Thyroid gland (tissue), 4 donors: ENCODE data around the gene SPOP. TPM values are rescaled to one million over a fixed set of nuclear protein-coding genes. Genes with fewer than 3 reads are reported as not detected.
"Not testable (repeated sequence)": the region's sequence is repeated elsewhere in the genome, so short reads cannot be mapped to it uniquely, and the experiment has no call there.

ENCODE experiments used
- DNase-seq, 2 donors: peaks; one replicate each; pipeline ENCODE4 v3.0.0-alpha.2; 2019
- H3K27ac ChIP-seq, 3 donors: fragments of 200-600 bp; sonication (generic); 1 replicate in 2 of 3; 2 replicates in 1 of 3; pipeline ENCODE4 v1.5.1; 2016 to 2019; ENCODE audit warnings: mild to moderate bottlenecking in 1 of 3, moderate library complexity in 1 of 3
- H3K27me3 ChIP-seq: fragments of 200-600 bp; sonication (generic); one replicate; pipeline ENCODE4 v1.5.1; 2019
- H3K36me3 ChIP-seq, 2 donors: fragments of 200-600 bp; sonication (generic); one replicate each; pipeline ENCODE4 v1.5.1; 2016 to 2019
- H3K4me1 ChIP-seq, 2 donors: fragments of 200-600 bp; sonication (generic); one replicate each; pipeline ENCODE4 v1.5.1; 2017 to 2019
- H3K4me3 ChIP-seq, 3 donors: fragments of 200-600 bp; sonication (generic); replicated peaks in 1 of 3; 1 replicate in 2 of 3; 2 replicates in 1 of 3; pipeline ENCODE4 v1.5.1; 2016; ENCODE audit warnings: mild to moderate bottlenecking in 1 of 3
- H3K9me3 ChIP-seq: fragments of 200-600 bp; sonication (generic); one replicate; pipeline ENCODE4 v1.5.1; 2017
- CTCF ChIP-seq, 6 experiments: fragments of 200-600 bp in 3 of 6; fragments of 450-650 bp in 3 of 6; sonication (generic) in 3 of 6; IDR thresholded peaks; one replicate each; pipeline ENCODE4 v1.5.1; 2016 to 2019; ENCODE audit warnings: antibody characterized with exemption in 6 of 6, mild to moderate bottlenecking in 2 of 6, inconsistent platforms in 1 of 6, moderate library complexity in 1 of 6
- POLR2A ChIP-seq, 2 donors: fragments of 450-650 bp; IDR thresholded peaks; one replicate each; pipeline ENCODE4 v1.6.1; 2017; ENCODE audit warnings: antibody characterized with exemption in 2 of 2, mild to moderate bottlenecking in 2 of 2, moderate library complexity in 1 of 2
- WGBS, 2 donors: methylation state at CpG; one replicate each; pipeline ENCODE4 v1.1.5; 2017; 5-methylcytosine and 5-hydroxymethylcytosine counted together
- intact Hi-C: fragments of 100-400 bp; cut with DNase I; formaldehyde crosslinking; loops from one replicate; pipeline ENCODE4 v1.15.1; 2023
- total RNA-seq, 4 donors: library from RNA; depleted of rRNA; stranded (reverse); fragments of >200 nt; gene quantifications; one replicate each; pipeline ENCODE4 v1.2.3, GENCODE V29; 2016

Gene SPOP
- total RNA-seq, 4 donors from 2014 or later: 78.5 to 86.4 (median 81.6) TPM

- peaks cover 26 to 32% of the 10 kb centered on the region in 2 donors for H3K4me1 ChIP-seq
- H3K27ac ChIP-seq: no peak overlapping the region
- no peaks in the 10 kb centered on the region for H3K36me3 ChIP-seq
Observed at GRCh38 chr17:49674507-49674906, 3.4 kb downstream of the SPOP start.

GRCh38 chr17:49673679-49674078, 4.2 kb downstream of the SPOP start:
- 82 to 95% methylated on average over 6 of the region's 6 CpGs for WGBS, 2 donors
- H3K9me3 ChIP-seq, H3K27me3 ChIP-seq, H3K4me3 ChIP-seq, DNase-seq, H3K36me3 ChIP-seq, H3K27ac ChIP-seq, intact Hi-C loops: not testable (repeated sequence)
- H3K4me1 ChIP-seq: peaks cover 26 to 32% of the 10 kb centered on the region in 2 donors

More at GRCh38 chr17:49674507-49674906, 3.4 kb downstream of the SPOP start:
- no peak overlapping the region for H3K4me3 ChIP-seq
- no peak for TF ChIP-seq CTCF (IDR thresholded peaks at IDR 0.05)
- no peak for TF ChIP-seq POLR2A (IDR thresholded peaks at IDR 0.05)
- no peak for DNase-seq
- intact Hi-C loops: no loop called here
- no peaks in the 10 kb centered on the region for H3K27me3 ChIP-seq
- no peaks in the 10 kb centered on the region for H3K9me3 ChIP-seq

DNA sequence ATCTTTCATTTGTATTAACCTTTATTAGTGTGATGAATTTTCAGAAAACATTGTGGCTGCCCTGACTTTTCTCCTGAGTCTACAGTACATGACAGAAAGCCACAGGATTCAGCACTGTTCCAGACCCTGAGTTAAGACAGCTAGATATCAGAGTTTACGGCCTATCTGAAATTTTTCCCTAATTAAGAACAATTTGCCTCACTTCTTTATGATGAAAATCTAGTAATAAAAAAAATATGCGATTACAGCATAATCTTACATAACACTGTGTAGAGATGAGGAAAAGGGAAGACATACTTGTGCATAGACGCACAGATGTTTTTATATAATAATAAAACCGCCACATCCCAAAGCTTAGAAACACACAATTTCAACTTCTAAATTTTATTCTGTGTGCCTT, 7.3 kb downstream of the SPOP start:
- H3K9me3 ChIP-seq: no peaks in the 10 kb centered on the region
- intact Hi-C loops: no loop called here
- no peaks in the 10 kb centered on the region for H3K36me3 ChIP-seq
- no peak for TF ChIP-seq POLR2A (IDR thresholded peaks at IDR 0.05)
- no peak for TF ChIP-seq CTCF (IDR thresholded peaks at IDR 0.05)
- 85 to 92% methylated on average over 4 of the region's 4 CpGs for WGBS, 2 donors
- H3K4me3 ChIP-seq: no peak overlapping the region
- no peak for DNase-seq
- no peaks in the 10 kb centered on the region for H3K27me3 ChIP-seq
- peaks cover 10 to 25% of the 10 kb centered on the region in 2 donors for H3K4me1 ChIP-seq
- H3K27ac ChIP-seq: no peak overlapping the region

DNA sequence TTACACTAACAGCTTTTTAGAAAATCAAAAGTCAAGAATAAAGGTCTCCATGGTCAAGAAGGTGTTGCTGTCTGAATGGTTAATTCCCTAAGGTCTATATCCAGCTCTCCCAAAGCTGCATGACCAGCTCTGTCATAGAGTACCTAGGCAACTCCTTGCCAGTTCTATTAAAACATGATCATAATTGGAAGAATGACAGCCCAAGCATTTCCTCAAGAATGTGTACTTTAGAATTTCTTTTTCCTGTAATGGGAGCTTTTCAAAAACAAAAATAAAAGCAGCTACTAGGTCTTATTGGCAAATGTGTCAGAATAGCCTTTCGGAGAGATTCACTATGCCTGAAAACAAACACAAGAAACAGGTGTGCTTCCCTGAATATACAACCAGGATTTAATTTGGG, 7.9 kb downstream of the SPOP start:
- no peak for DNase-seq
- peaks cover 3 to 19% of the 10 kb centered on the region in 2 donors for H3K4me1 ChIP-seq
- no peak overlapping the region for H3K4me3 ChIP-seq
- H3K9me3 ChIP-seq: no peaks in the 10 kb centered on the region
- H3K36me3 ChIP-seq: no peaks in the 10 kb centered on the region
- H3K27me3 ChIP-seq: no peaks in the 10 kb centered on the region
- no peak overlapping the region for H3K27ac ChIP-seq
- 76 to 87% methylated on average over 1 of the region's 1 CpG for WGBS, 2 donors
- intact Hi-C loops: no loop called here
- TF ChIP-seq POLR2A (IDR thresholded peaks at IDR 0.05) (no peak), CTCF (IDR thresholded peaks at IDR 0.05) (no peak)

DNA sequence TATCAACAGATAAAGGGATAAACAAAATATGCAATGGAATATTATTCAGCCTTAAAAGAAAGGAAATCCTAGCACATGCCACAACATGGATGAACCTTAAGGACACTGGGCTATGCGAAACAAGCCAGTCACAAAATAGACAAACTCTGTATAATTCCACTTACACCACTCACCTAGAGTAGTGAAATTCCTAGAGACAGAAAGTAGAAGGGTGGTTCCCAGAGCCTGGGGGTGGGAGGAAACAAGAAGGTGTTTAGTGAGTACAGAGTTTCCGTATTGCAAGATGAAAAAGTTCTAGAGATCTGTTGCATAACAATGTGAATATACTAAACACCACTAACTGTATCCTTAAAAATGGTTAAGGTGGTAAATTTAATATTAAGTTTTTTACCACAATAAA, 10.0 kb downstream of the SPOP start:
- DNase-seq: no peak
- H3K9me3 ChIP-seq: no peaks in the 10 kb centered on the region
- TF ChIP-seq CTCF (IDR thresholded peaks at IDR 0.05) (no peak), POLR2A (IDR thresholded peaks at IDR 0.05) (no peak)
- peaks cover 12 to 22% of the 10 kb centered on the region in 2 donors for H3K4me1 ChIP-seq
- no peaks in the 10 kb centered on the region for H3K36me3 ChIP-seq
- H3K27ac ChIP-seq: no peak overlapping the region
- H3K27me3 ChIP-seq: no peaks in the 10 kb centered on the region
- WGBS, 2 donors: 82% methylated on average over 2 of the region's 2 CpGs
- H3K4me3 ChIP-seq: no peak overlapping the region
- intact Hi-C loops: no loop called here

DNA sequence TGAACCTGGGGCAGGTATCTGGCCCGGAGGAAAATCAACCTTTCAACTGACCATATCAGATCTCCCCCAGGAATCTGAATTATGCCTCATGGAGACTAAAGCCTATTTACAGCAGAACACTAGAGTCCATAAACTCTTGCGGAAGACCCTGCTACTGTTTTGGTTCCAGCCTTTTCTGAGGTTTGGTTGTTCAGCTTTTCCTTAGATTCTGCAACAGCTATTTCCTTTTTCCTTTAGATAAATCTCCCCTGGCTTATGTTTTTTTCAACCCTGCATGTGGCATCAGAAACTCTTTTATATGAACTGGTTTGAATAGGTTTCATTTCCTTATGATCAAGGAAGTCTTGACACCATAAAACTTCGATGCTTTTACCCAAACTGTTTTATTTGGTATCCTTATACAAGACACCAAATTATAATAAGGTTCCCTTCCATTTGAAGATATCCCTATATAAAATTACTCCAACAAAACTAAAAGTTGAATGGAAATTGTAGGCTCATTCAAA, 13.1 kb downstream of the SPOP start:
- Histone ChIP-seq H3K36me3 (no peaks in the 10 kb centered on the region), H3K27ac (no peak overlapping the region), H3K9me3 (no peaks in the 10 kb centered on the region), H3K4me1 (peaks cover 17 to 32% of the 10 kb centered on the region in 2 donors), H3K27me3 (no peaks in the 10 kb centered on the region), H3K4me3 (no peak overlapping the region)
- TF ChIP-seq POLR2A (IDR thresholded peaks at IDR 0.05): no peak
- no peak for TF ChIP-seq CTCF (IDR thresholded peaks at IDR 0.05)
- WGBS, 2 donors: 83 to 84% methylated on average over 3 of the region's 3 CpGs
- DNase-seq: no peak
- intact Hi-C loops: no loop called here
